ENCODE results near the gene LRP8. TPM values are rescaled to one million over a fixed set of nuclear protein-coding genes. Genes with fewer than 3 reads are reported as not detected.

LRP8 gene
- total and polyA plus RNA-seq, 2 experiments from 2014 or later: 2.4 to 2.7 TPM

DNA sequence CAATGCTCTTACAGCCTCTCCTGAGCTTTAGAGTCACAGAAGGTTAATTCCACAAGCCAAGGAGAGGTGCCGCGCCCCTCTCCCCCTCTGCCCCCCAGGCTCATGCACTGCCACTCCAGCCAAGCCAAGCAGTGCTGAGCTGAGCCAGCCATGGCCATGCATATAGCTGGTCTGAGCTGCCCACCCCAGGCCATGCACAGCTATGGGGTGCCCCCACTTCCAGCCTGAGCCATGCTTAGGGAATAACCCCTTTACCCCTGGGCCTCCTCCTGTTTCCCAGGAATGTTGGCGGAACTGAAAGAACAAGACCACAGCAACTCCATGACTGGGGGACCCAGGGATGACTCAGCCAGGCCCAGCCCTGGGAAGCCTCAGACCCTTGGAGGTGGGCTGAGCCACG, 55.5 kb downstream of the LRP8 start:
- Histone ChIP-seq H3K79me2 (no peaks in the 10 kb centered on the region), H4K20me1 (ENCODE audit: insufficient read depth, poor library complexity, severe bottlenecking) (no peaks in the 10 kb centered on the region), H2AFZ (no peak overlapping the region), H3K4me3 (no peak overlapping the region), H3K9me2 (replicated peaks; ENCODE audit: insufficient read depth) (no peaks in the 10 kb centered on the region), H3K4me1 (ENCODE audit: insufficient read depth) (no peaks in the 10 kb centered on the region), H3K27ac (no peak overlapping the region), H3K9me3 (ENCODE audit: low read depth) (no peaks in the 10 kb centered on the region), H3K4me2 (no peak overlapping the region), H3K36me3 (replicated peaks; ENCODE audit: insufficient read depth, low read depth) (no peaks in the 10 kb centered on the region), H3K27me3 (no peaks in the 10 kb centered on the region)
- TF ChIP-seq EZH2 (IDR thresholded peaks at IDR 0.05; ENCODE audit: borderline replicate concordance) (no peak), EZH2phosphoT487 (IDR thresholded peaks at IDR 0.05; ENCODE audit: low read depth, severe bottlenecking, unreplicated experiment) (no peak)
- TF ChIP-seq, protein P1, sequence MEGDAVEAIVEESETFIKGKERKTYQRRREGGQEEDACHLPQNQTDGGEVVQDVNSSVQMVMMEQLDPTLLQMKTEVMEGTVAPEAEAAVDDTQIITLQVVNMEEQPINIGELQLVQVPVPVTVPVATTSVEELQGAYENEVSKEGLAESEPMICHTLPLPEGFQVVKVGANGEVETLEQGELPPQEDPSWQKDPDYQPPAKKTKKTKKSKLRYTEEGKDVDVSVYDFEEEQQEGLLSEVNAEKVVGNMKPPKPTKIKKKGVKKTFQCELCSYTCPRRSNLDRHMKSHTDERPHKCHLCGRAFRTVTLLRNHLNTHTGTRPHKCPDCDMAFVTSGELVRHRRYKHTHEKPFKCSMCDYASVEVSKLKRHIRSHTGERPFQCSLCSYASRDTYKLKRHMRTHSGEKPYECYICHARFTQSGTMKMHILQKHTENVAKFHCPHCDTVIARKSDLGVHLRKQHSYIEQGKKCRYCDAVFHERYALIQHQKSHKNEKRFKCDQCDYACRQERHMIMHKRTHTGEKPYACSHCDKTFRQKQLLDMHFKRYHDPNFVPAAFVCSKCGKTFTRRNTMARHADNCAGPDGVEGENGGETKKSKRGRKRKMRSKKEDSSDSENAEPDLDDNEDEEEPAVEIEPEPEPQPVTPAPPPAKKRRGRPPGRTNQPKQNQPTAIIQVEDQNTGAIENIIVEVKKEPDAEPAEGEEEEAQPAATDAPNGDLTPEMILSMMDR (IDR thresholded peaks at IDR 0.05; ENCODE audit: poor library complexity): no peak
- WGBS (ENCODE audit: low lambda C conversion rate, missing lambda C conversion rate): 88% methylated on average over 4 of the region's 4 CpGs
- DNase-seq (ENCODE audit: low spot score): no peak

DNA sequence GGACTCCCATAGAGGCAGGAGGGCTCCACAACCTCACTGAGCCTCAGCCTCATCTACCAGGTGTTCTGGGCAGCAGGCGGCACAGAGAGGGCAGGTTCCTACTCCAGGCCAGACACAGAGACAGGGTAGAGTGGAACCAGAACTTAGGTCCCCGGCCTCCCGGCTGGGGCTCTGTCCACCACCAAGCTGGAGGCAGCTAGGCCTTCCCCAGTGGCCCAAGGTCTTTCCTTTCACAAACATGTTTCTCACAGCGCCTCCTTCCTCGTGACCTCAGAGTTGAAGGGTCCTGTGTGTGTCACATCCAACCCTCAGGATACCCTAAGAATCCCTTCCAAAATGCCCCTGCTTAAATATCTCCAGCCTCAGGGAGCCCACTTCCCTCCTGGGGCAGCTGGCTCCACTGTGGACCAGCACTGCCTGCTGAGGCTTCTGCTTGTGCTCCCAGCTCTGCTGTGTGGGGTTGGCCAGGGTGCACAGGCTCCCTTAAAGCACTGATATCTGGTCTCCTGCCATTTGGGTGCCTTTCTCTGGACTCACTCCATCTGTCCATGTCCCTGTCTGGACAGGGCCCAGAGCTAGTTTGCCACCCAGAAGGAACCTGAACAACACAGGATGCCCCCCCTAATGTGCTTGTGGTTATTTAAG, 56.3 kb downstream of the LRP8 start:
- TF ChIP-seq EZH2phosphoT487 (IDR thresholded peaks at IDR 0.05; ENCODE audit: low read depth, severe bottlenecking, unreplicated experiment) (no peak), EZH2 (IDR thresholded peaks at IDR 0.05; ENCODE audit: borderline replicate concordance) (no peak)
- TF ChIP-seq, protein P1 (IDR thresholded peaks at IDR 0.05; ENCODE audit: poor library complexity): no peak
- no peaks in the 10 kb centered on the region for H3K9me2 ChIP-seq (replicated peaks; ENCODE audit: insufficient read depth)
- no peak overlapping the region for H2AFZ ChIP-seq
- no peak overlapping the region for H3K4me2 ChIP-seq
- no peaks in the 10 kb centered on the region for H3K27me3 ChIP-seq
- DNase-seq (ENCODE audit: low spot score): no peak
- H4K20me1 ChIP-seq (ENCODE audit: insufficient read depth, poor library complexity, severe bottlenecking): no peaks in the 10 kb centered on the region
- no peaks in the 10 kb centered on the region for H3K4me1 ChIP-seq (ENCODE audit: insufficient read depth)
- WGBS (ENCODE audit: low lambda C conversion rate, missing lambda C conversion rate): 99% methylated on average over 5 of the region's 5 CpGs
- no peaks in the 10 kb centered on the region for H3K9me3 ChIP-seq (ENCODE audit: low read depth)
- no peaks in the 10 kb centered on the region for H3K79me2 ChIP-seq
- H3K36me3 ChIP-seq (replicated peaks; ENCODE audit: insufficient read depth, low read depth): no peaks in the 10 kb centered on the region
- no peak overlapping the region for H3K4me3 ChIP-seq
- H3K27ac ChIP-seq: no peak overlapping the region

DNA sequence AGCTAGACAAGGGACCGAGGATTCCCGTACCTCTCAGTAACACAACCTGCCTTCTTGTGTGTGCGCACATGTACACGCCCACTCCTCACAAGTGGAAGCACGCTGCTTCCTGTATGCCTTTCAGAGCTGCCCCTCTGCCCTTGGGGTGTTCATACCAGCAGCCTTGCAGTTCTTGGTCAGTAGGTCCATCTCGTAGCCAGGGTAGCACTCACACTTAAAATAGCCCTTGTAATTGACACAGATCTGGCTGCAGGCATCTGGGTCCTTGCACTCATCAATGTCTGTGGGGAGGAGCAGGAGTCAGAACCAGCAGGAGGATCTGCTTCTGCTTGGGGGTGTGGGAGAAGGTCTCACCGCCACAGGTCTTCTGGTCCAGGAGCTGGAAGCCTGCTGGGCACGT, 57.0 kb downstream of the LRP8 start:
- Histone ChIP-seq H3K4me2 (no peak overlapping the region), H3K9me2 (replicated peaks; ENCODE audit: insufficient read depth) (no peaks in the 10 kb centered on the region), H3K79me2 (no peaks in the 10 kb centered on the region), H4K20me1 (ENCODE audit: insufficient read depth, poor library complexity, severe bottlenecking) (no peaks in the 10 kb centered on the region), H3K27me3 (no peaks in the 10 kb centered on the region), H3K9me3 (ENCODE audit: low read depth) (no peaks in the 10 kb centered on the region), H3K36me3 (replicated peaks; ENCODE audit: insufficient read depth, low read depth) (no peaks in the 10 kb centered on the region), H3K4me3 (no peak overlapping the region), H3K27ac (no peak overlapping the region), H3K4me1 (ENCODE audit: insufficient read depth) (no peaks in the 10 kb centered on the region), H2AFZ (no peak overlapping the region)
- 89% methylated on average over 8 of the region's 8 CpGs for WGBS (ENCODE audit: low lambda C conversion rate, missing lambda C conversion rate)
- TF ChIP-seq EZH2phosphoT487 (IDR thresholded peaks at IDR 0.05; ENCODE audit: low read depth, severe bottlenecking, unreplicated experiment) (no peak), EZH2 (IDR thresholded peaks at IDR 0.05; ENCODE audit: borderline replicate concordance) (no peak)
- TF ChIP-seq, protein P1 (IDR thresholded peaks at IDR 0.05; ENCODE audit: poor library complexity): no peak
- DNase-seq (ENCODE audit: low spot score): no peak

Measured in hepatocyte (in vitro differentiated cells).